Placental epithelial cell (primary cell): ENCODE results near the gene ABHD16A. TPM values are rescaled to one million over a fixed set of nuclear protein-coding genes. Genes with fewer than 3 reads are reported as not detected.

Source experiments
- total RNA-seq: library from RNA; depleted of rRNA; stranded (reverse); fragments of >200 nt; gene quantifications from 2 replicates; pipeline ENCODE4 v1.2.3, GENCODE V29; 2012

ABHD16A gene
- 42.8 and 64.6 TPM in 2 replicates for total RNA-seq

DNA sequence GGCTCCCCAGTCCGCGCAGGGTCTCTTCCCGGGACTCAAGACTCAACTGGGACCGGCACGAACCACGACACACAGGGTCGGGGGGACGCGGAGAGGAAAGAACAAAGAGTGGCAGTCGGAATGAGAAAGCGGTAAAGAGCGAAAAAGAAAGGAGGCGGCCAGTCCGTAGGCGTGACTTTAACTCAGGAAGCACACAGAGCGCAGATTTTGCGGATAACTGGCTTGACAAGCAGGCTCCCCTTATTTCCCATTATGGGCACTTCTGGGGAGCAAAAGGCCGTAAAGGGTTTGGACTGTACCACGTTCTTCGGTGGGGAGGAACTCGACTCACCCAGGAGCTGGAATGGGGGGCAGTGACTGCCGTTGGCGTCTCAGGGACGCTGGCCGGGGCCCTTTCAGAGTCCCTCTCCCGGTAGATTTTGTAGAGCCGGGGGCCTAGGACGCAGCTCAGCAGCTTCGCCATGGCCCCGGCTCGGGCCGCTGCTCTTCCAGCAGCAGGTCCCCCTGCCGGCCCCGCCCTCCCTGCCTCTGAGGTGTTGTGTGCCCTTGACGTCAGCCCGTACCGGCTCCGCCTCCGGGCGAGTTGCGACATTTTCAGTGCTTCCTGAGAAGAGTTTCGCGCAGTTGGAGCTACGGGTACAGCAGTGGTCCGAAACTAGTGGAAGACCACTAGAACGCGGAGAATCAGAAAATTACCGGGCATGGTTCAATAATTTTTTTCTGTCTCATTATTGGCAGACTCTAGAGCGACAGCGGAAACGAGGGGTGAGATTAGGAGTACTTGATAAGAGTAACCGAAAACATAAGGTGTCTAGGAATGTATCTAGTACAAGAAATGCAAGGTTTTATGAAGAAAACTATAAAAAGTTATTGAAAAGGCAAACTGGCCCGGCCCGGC is at the start of gene ABHD16A:
Gene ABHD16A, minus strand, starts transcription at position 506 of the 898 bp plus-strand sequence. Its CDS starts 43 bp downstream, at position 463.

DNA sequence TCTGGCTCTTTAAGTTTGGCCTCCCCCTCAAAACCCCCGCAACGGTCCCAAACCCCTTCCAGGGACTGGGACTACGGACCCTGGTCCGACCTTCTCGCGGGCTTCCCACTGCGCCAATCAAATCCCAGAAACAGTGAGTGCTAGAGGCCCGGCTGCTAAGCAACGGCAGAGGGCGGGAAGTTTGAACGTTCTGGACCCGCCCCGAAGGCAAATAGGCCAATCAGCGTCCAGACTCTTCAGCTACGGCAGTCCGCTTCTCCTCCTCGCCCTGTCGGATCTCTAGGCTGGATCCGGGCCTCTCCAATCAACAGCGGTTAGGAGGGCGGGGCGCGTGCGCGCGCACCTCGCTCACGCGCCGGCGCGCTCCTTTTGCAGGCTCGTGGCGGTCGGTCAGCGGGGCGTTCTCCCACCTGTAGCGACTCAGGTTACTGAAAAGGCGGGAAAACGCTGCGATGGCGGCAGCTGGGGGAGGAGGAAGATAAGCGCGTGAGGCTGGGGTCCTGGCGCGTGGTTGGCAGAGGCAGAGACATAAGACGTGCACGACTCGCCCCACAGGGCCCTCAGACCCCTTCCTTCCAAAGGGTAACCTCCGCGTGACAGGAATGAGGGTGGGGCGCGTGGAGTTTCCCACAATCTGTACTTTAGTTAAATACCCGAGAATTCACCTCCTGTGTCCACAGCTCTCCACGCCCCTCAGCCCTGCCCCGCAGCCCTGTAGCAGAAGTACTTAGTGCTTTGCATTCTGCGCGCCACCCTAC is 36.7 kb upstream of the ABHD16A start, which contains the start of gene MSH5:
Gene MSH5, plus strand, starts transcription at position 367 of the 758 bp plus-strand sequence. CDS start 462 bp downstream, outside the sequence.

DNA sequence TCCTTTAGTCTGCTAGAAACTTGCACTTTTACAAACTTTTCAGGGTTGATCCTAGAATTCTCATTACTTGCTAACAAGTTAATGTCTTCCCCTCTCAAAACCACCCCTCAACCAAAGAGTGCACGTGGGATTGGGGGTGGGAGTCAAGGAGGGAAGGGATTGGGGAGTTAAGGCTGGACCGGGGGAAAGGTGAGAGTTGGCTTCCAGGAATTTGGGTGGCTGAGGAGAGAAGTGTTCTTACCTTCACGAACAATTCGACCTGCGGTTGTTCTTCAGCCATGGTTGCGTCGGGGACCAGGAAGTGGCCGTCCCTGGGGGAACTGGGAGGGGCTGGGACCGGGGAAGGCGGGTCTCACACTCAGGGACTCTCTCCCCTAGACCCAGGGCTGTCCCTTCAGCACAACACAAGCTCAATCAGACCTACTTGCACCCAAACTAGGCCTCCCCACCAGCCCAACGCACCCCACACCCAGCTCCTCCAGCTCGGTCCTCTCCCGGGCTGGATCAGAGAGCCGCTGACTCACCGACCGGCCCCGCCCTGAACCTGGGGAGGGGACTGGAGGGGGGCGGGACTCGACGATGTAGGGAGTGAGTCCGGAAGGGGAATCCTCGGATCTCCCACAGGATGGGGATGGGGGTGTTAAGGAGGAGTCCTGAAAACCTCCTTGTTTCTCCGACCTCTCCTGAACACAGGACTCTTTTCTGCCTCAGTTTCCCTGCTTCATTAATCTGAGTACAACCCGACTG is 33.1 kb upstream of the ABHD16A start, which contains the start of gene CLIC1:
Gene CLIC1, minus strand, starts transcription at position 510 of the 747 bp plus-strand sequence. Its CDS starts 230 bp downstream, at position 280.

DNA sequence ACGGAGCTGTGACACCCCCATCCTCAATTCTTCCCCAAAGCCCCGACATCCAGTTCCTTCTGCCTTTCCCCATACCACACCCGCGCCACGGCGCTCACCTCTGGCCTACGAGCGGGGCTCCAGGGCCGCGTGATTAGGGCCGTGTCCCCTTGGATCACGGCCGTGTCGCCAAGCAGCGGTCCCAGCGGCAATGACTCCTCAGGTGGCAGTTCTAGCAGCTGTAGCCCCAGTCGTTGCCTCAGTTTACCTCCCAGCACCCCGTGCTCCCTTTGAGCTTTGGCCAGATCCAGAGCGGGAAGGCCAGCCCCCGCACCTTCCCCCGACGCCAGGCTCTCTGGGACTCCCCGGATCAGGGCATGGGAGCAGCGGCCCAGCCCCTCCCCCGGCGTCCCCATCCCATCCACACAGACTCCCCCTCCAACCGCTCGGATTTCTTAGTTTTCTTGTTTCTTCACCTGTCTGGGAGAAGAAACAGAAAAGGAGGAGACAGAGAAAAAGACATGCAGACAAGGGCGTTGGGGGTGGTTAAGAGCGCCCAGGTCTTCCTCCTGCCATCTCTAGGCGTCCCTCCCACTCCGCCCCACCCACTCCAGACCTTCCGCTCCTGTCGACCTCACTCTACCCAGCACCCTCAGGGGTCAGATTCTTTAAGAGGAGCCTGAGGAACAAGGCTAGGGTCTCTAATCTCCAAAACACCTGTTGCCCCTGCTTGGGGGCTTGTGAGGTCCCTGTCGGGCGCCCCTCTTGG is 25.8 kb upstream of the ABHD16A start, which contains the start of gene DDAH2:
Gene DDAH2, minus strand, starts transcription at position 533 of the 748 bp plus-strand sequence. Its CDS starts 138 bp downstream, at position 395.

DNA sequence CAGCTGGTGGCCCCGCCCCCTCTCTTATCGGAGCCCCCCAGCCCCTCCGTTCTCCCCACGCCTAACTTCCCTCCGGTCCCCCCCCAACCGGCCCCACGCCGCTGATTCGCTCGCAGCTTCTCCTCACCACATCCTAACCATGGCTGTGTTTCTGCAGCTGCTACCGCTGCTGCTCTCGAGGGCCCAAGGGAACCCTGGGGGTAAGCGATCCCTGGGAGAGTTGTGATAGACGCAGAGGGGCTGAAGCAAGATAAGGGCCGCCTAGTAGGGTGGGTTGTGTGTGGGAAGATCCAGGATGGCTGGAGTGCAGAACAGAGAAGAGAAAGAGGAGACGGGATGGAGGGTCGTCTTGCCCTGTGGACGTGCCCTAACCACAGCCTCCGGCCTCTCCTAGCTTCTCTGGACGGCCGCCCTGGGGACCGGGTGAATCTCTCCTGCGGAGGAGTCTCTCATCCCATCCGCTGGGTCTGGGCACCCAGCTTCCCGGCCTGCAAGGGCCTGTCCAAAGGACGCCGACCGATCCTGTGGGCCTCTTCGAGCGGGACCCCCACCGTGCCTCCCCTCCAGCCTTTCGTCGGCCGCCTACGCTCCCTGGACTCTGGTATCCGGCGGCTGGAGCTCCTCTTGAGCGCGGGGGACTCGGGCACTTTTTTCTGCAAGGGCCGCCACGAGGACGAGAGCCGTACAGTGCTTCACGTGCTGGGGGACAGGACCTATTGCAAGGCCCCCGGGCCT is 20.3 kb upstream of the ABHD16A start, which contains the start of gene MPIG6B:
Gene MPIG6B, plus strand, starts transcription at position 129 of the 735 bp plus-strand sequence. Its CDS starts 11 bp downstream, at position 140.

DNA sequence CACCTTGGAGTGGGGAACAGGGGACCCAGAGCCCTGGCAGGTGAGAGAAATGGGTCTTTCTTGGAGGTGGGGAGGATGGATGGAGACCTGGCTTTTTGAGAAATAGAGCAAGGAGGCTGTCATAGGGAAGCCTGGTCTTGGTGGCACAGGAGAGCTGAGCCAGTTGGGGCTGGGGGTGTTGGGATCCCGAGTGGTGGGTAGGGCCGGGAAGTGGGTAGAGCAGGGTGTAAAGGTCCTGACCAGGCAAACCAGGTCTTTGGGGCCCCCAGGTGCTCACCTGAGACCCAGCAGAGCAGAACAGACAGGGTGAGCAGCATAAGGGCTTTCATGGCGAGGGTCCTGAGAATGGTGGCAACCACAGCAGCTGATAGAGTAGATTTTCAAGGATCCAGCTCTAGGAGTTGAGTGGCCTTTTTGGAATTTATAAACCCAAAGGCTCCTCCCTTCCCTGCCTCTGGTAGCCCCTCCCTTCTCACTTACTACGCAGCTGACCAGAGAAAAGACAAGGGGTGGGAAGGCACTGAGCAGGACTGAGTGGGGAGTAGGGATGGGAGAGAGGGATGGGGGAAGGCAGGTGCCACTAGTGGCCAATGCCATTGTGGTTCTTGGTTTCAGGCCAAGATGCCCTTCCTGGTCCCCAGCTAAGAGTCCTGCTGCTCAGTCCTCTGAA is 18.4 kb upstream of the ABHD16A start, which contains the start of gene LY6G6C:
Gene LY6G6C, minus strand, starts transcription at position 396 of the 670 bp plus-strand sequence. Its CDS starts 67 bp downstream, at position 329.

DNA sequence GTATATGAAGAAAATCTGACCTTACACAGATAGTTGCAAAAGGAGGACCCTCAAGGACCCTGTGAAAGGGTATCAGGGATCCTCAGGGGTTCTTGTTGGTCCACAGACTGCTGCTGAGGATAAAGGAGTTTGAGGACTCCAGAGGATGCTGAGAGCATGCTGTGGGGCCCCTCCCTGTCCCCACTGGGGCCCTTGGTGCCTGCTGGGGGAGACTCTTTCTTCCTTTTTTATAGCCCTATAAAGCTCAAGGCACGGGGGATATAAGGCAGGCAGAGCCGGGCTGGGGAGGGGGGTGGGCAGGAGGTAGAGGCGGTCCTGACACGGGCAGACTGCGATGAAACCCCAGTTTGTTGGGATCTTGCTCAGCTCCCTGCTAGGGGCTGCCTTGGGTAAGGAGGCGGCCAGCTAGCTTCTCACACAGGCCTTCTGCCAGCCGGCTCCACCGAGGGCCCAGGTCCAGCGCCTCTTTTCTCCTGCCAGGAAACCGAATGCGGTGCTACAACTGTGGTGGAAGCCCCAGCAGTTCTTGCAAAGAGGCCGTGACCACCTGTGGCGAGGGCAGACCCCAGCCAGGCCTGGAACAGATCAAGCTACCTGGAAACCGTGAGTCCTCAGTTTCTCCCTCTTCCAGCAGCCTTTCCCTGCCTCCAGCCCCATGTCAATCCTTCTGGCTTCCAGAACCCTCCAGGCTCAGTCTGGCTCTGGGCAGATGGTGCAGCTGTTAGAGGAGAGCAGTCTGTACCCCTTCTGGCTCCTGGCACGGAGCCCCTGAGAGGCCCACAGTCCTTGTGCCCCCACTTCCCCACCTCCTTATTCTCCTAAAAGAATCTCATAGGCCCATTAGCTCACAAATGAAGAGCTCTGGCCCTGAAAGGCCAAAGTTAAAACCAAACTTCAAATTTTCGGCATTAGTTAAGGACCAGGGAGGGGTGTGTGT is 12.2 kb upstream of the ABHD16A start, which contains the start of gene LY6G6D:
Gene LY6G6D, plus strand, starts transcription at position 327 of the 937 bp plus-strand sequence. Its CDS starts 8 bp downstream, at position 335.

DNA sequence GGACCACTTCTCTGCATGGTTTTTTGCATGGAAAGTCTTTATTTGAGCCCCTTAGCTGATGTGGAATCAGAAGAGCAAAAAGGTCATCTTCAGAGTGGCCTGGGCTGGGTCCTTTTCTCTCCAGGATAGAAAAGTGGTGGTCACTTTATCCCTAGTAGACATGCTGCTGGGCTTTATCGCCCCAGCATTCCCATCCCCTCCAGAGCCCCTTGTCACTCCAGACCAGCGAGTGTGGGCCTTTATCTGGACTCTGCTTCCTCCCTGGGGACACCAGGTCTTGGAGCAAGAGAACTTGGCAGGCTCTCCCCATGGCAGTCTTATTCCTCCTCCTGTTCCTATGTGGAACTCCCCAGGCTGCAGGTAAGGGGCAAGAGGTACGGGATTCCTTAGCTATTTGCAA is 3.5 kb upstream of the ABHD16A start, which contains the start of gene LY6G6F:
Gene LY6G6F, plus strand, starts transcription at position 268 of the 400 bp plus-strand sequence. Its CDS starts 41 bp downstream, at position 309.

DNA sequence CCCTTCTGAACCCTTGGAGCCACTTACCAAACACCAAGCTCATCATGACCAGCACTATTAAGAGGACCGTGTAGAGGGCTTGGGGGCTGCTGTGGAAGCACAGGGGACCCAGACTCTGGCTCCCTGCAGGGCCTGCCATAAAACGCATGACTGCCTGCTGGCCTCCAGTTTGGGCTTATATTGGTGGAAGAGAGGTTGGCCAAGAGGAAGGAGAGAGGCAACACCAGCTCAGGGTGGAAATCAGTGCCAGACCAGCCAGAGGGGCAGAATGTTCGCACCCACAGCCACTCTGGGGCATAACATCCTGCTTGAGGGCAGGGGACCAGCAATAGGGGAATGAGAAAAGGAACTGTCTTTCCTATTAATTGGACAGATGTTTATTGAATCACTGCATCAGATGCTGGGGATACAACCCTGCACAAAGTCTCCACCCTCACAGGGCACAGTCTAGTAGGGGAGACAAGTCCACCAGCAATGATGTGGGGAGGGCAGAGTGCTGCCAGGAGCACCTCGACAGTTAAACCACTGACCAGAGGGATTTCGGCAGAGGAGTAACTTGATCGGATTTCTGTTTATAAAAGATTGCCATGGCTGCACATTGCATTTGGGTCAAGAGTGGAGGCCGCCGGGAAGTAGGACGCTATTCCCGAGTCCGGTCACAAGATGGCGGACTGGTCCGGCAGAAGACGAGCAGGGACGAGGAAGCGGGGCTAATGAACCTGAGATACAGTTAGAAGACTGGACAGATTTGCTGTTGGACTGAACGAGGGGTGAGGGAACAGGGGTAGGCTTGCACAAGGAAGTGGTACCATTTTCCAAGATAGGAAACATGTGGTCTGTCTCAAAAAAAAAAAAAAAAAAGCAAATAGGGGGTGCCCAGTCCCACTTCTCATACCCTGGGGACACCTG is 22.6 kb downstream of the ABHD16A start, which contains the start of gene LY6G5C:
Gene LY6G5C, minus strand, starts transcription at position 842 of the 909 bp plus-strand sequence. Its CDS starts 694 bp downstream, at position 148.

DNA sequence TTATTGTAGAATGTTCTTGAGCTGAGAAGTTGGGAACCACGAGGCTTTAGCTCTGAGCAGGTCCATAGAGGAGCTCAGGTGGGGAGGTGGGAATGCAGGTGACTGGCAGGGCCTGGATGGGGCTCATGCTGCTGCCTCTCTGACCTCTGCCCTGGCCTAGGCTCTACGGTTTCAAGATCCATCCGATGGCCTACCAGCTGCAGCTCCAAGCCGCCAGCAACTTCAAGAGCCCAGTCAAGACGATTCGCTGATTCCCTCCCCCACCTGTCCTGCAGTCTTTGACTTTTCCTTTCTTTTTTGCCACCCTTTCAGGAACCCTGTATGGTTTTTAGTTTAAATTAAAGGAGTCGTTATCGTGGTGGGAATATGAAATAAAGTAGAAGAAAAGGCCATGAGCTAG is 33.4 kb downstream of the ABHD16A start, which contains the start of gene LY6G5B:
Gene LY6G5B, plus strand, starts transcription at position 301 of the 400 bp plus-strand sequence. CDS start 975 bp downstream, outside the sequence.

DNA sequence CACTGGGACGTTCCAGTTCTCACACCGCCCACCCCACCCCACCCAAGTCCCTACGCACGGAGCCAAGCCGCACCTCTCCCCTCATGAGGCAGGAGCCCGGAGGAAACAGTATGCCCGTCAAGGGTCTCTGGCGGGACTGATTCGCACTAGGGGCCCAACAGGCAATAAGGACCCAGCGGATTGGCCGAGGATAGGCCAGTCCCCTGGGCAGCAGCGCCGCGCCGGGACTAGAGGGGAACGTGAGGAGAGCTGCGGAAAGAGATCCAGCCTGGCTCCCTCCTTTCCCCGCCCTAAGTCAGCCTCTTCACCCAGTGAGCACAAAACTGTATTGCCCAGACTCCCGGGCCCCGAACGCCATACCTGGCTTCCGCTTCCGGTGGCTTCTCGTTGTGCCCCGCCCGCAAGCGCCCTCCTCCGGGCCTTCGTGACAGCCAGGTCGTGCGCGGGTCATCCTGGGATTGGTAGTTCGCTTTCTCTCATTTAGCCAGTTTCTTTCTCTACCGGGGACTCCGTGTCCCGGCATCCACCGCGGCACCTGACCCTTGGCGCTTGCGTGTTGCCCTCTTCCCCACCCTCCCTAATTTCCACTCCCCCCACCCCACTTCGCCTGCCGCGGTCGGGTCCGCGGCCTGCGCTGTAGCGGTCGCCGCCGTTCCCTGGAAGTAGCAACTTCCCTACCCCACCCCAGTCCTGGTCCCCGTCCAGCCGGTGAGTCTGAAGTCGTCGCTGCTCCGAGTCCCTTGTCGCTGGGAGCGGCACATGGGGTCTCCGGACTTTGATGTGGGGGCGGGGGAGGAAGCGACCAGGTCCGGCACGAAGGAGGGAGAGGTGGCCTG is 37.4 kb downstream of the ABHD16A start, which contains the start of gene CSNK2B:
Gene CSNK2B, plus strand, starts transcription at position 580 of the 836 bp plus-strand sequence. CDS start 752 bp downstream, outside the sequence.

DNA sequence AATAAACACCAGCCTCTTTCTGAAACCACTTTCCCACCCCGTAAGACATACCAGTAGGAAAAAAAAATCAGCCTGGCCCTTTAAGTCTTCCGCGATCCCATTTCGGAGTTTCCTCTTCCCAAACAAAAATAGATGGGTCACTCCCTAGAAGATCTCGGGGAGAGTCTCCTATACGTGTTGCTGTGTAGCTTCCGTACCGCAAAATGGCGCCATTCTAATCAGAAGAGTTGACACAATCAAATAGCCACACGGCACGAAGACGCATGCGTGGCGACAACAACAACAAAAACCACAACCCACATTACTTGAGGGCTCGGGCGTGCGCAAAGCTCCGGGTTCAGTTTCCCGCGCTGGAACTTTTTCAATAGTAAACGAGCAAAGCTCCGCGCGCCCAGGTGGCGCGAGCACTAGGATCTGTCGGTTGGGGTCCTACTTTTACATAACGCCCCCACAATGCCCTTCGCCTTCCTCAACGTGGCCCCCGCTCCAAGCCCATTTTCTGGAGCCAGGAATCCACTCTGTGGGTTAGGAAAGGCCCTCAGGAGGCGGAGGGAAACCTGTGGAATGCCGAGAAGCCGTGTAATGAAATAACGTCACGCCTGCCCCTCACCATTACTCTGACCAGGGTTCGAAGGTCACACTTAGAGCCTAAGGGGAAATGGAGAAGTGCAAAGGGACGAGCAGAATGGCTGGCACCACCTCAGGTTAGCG is 38.2 kb downstream of the ABHD16A start, which contains the start of gene GPANK1:
Gene GPANK1, minus strand, starts transcription at position 208 of the 711 bp plus-strand sequence. CDS start 519 bp downstream, outside the sequence.

DNA sequence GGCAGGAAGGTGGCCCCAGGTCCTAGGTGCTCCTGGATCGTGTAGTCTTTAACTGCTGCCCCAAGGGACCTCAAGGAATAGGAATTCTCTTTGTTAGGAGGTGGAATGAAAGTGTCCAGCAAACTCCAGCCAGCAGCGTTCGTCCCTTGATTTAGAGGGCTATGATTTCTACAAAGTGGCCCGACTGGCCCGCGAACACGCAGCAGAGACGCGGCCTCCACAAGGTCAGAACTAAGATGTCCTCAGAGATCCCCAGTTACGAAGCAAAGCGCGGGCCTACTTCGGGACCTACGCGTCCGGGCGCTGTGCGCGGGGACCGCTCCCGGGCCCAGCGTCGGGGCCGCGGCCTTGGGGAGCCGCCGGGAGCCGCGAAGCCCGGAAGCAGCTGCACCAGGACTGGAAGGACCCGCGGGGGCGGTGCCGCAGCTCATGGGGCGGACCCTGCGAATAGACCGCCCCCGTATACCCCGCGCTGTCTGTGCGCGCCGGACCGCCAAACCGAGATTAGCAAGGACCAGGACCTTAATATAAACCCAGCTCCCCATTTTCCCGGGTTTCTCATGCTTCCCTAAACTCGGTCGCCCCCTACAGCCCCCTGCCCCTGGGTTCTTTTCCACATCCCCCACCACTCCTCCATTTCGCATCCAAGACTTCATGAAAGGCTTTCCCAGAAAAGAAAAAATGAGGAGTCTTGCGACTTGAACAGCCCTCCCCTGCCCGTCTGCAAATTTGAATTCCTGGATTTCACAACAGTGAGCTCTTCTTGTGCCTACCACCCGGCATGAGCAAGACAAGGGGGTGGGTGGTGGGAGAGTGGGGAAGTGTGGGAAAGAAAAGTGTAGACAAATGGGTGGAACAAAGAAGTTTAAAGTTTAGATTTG is 42.5 kb downstream of the ABHD16A start, which contains the start of gene C6orf47:
Gene C6orf47, minus strand, starts transcription at position 398 of the 881 bp plus-strand sequence. CDS start 831 bp downstream, outside the sequence.

